ENCODE data around the gene BCR.
A peak's percentile ranks its signal among the peaks of the same experiment; 100 is the strongest.

BCR gene

GRCh38 chr22:23241562-23242472, 61.5 kb downstream of the BCR start:
- Histone ChIP-seq H4K20me1 (ENCODE audit: control insufficient read depth, insufficient read depth, low read depth, low read length) (peaks cover 16% of the 10 kb centered on the region), H3K4me2 (ENCODE audit: low read length) (peak overlapping the region; percentile 81), H3K36me3 (ENCODE audit: control insufficient read depth, low read length) (peaks cover 25% of the 10 kb centered on the region), H3K27me3 (ENCODE audit: control insufficient read depth, low read length) (no peaks in the 10 kb centered on the region), H3K4me1 (ENCODE audit: control insufficient read depth, low read length) (peaks cover 72% of the 10 kb centered on the region), H3K4me3 (ENCODE audit: low read length) (peak overlapping the region; percentile 57), H3K9me3 (ENCODE audit: control insufficient read depth, insufficient read depth, low read length) (peaks cover 4% of the 10 kb centered on the region; the same call in 1 of the 2 replicates), H3K79me2 (ENCODE audit: control insufficient read depth, low read length) (peaks cover 99% of the 10 kb centered on the region), H3K27ac (ENCODE audit: low read depth, low read length) (peak overlapping the region; percentile 49), H3K9me2 (replicated peaks; ENCODE audit: control insufficient read depth, low read length) (no peaks in the 10 kb centered on the region), H3F3A (ENCODE audit: control insufficient read depth, insufficient read depth) (no peaks in the 10 kb centered on the region; the same call in 1 of the 2 replicates)
- no peak for TF ChIP-seq CTCF (IDR thresholded peaks at IDR 0.05; ENCODE audit: low read depth, low read length, poor library complexity, severe bottlenecking)
- TF ChIP-seq EZH2phosphoT487 (IDR thresholded peaks at IDR 0.05; ENCODE audit: borderline replicate concordance, low read length): no peak

GRCh38 chr22:23242473-23243001, 62.2 kb downstream of the BCR start:
- Histone ChIP-seq H3K4me3 (ENCODE audit: low read length) (peak overlapping the region; percentile 57), H3K36me3 (ENCODE audit: control insufficient read depth, low read length) (peaks cover 25% of the 10 kb centered on the region), H3K9me2 (replicated peaks; ENCODE audit: control insufficient read depth, low read length) (no peaks in the 10 kb centered on the region), H3K27ac (ENCODE audit: low read depth, low read length) (peak overlapping the region; percentile 49), H3K4me2 (ENCODE audit: low read length) (peak overlapping the region; percentile 81), H3K27me3 (ENCODE audit: control insufficient read depth, low read length) (no peaks in the 10 kb centered on the region), H3K79me2 (ENCODE audit: control insufficient read depth, low read length) (peaks cover 99% of the 10 kb centered on the region), H3K4me1 (ENCODE audit: control insufficient read depth, low read length) (peaks cover 79% of the 10 kb centered on the region), H3F3A (ENCODE audit: control insufficient read depth, insufficient read depth) (no peaks in the 10 kb centered on the region; the same call in 1 of the 2 replicates), H4K20me1 (ENCODE audit: control insufficient read depth, insufficient read depth, low read depth, low read length) (peaks cover 17% of the 10 kb centered on the region), H3K9me3 (ENCODE audit: control insufficient read depth, insufficient read depth, low read length) (peaks cover 4% of the 10 kb centered on the region; the same call in 1 of the 2 replicates)
- TF ChIP-seq CTCF (IDR thresholded peaks at IDR 0.05; ENCODE audit: low read depth, low read length, poor library complexity, severe bottlenecking) (no peak), EZH2phosphoT487 (IDR thresholded peaks at IDR 0.05; ENCODE audit: borderline replicate concordance, low read length) (no peak)

- Histone ChIP-seq H3K79me2 (ENCODE audit: control insufficient read depth, low read length) (peaks cover 99% of the 10 kb centered on the region), H3K4me2 (ENCODE audit: low read length) (peak overlapping the region; percentile 81), H3K27ac (ENCODE audit: low read depth, low read length) (peak overlapping the region; percentile 49), H3K9me2 (replicated peaks; ENCODE audit: control insufficient read depth, low read length) (no peaks in the 10 kb centered on the region), H3K4me1 (ENCODE audit: control insufficient read depth, low read length) (peaks cover 85% of the 10 kb centered on the region), H3K36me3 (ENCODE audit: control insufficient read depth, low read length) (peaks cover 25% of the 10 kb centered on the region), H3K27me3 (ENCODE audit: control insufficient read depth, low read length) (no peaks in the 10 kb centered on the region), H3F3A (ENCODE audit: control insufficient read depth, insufficient read depth) (no peaks in the 10 kb centered on the region; the same call in 1 of the 2 replicates), H3K9me3 (ENCODE audit: control insufficient read depth, insufficient read depth, low read length) (peaks cover 4% of the 10 kb centered on the region; the same call in 1 of the 2 replicates), H4K20me1 (ENCODE audit: control insufficient read depth, insufficient read depth, low read depth, low read length) (peaks cover 22% of the 10 kb centered on the region), H3K4me3 (ENCODE audit: low read length) (peak overlapping the region; percentile 57)
- TF ChIP-seq CTCF (IDR thresholded peaks at IDR 0.05; ENCODE audit: low read depth, low read length, poor library complexity, severe bottlenecking): peak; percentile 20
- TF ChIP-seq EZH2phosphoT487 (IDR thresholded peaks at IDR 0.05; ENCODE audit: borderline replicate concordance, low read length): no peak
Measured at GRCh38 chr22:23243006-23243573, 62.8 kb downstream of the BCR start.

Data from DOHH2 (cell line).